Activated CD8-positive, alpha-beta memory T cell treated with anti-CD3 and anti-CD28 coated beads for 4 hours (primary cell): ENCODE data around the gene KLHDC7A.
"Not testable (repeated sequence)": the region's sequence is repeated elsewhere in the genome, so short reads cannot be mapped to it uniquely, and the experiment has no call there.

Experiments
- DNase-seq, 2 donors: peaks; one replicate each; pipeline ENCODE4 v3.0.0-alpha.2; 2020; ENCODE audit warnings: low read depth in 2 of 2

KLHDC7A gene

DNA sequence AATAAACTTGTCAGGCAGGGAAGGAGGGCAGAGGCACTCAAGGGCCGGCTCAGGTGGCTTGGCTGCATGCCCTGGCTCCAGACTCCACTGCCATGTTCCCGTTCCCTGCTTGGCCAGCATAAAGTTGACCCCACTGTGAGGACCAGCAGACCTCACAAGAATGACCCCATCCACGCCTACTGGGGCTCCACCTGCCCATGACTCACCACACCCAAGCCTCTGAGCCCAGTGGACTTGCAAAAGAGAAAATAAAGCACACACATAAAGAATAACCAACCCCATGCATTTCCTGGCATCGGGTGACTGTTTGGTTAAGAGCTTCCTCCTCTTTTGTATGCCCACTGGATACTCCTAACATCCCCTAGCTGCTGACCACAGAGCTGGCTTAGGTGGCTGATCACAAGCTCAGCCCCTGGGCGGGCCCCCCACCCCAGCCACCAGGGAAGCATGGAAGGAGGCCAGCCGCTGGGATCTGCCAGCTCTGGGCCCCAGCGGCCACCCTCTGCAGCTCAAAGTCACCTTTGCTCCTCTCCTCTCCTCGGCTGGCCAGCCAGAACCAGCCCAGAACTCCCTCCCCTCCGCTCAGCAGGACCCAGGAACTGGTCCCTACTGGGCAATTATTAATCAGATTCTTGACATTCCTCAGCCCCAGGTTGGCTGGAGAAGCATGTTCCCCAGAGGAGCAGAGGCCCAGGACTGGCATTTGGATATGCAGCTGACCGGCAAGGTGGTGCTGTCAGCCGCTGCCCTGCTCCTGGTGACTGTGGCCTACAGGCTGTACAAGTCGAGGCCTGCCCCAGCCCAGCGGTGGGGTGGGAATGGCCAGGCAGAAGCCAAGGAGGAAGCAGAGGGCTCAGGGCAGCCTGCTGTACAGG lies at the start of gene KLHDC7A:
TSS of gene KLHDC7A (plus strand) at position 616 of the 875 bp plus-strand sequence. CDS start at position 668, 52 bp downstream.
- DNase-seq, result no peak

DNA sequence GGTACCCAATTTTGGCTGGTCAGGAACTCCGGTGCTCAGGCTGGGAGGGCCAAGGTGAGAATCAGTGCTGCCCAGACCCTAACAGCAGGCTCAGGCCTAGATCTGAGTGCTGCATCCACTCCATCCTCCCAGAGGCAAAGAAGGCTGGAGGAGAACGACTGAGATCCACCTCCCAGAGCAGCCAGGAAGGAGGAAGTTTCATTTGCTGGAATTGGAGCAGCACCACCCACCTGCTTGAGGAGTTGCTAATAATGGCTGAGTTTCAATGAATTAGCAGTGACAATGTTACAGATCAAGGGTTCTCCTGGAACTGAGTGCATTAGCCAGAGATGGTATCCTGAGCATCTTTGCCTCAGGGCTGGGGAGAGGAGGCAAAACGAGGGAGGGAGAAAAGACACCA lies 46.7 kb upstream of the KLHDC7A start:
- DNase-seq, result no peak

DNA sequence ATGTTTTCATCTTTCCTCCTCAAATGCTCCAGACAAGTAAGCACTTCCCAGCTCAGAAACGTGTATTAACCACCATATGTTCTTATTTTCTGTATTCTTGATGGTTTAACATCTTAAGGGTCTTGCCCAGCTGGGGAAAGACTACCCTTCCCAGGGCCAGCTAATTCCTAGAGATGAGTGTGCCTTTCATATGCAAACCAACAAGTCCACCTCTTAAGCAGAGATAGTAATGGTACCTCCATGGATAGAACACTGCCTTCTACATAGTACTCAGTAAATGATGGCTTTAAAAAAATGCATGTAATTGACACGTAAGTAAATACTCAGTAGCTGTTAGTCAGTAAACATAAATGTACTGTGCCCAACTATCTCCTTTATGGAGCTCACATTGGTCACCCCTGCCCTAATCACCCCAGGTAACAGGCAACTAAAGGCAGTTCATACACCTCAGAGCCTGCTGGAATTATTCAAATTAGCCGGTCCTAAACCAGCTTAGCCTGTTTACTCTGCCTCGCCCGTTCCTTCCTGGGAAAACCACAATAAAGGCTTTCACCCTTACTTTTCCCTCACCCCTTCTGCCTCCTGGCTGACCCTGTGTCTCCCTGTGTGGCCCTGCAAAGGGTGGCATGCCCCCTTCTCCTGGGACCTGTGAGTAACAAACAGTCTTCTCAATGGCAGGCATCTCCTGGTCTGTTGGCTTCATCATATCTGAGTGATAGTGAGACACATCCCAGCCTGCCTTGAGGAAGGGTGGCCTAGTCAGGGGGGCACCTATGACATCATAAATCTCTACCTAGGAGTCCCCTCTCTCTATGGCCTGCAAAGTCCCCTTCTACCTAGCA lies 40.1 kb upstream of the KLHDC7A start:
- no peak for DNase-seq

DNA sequence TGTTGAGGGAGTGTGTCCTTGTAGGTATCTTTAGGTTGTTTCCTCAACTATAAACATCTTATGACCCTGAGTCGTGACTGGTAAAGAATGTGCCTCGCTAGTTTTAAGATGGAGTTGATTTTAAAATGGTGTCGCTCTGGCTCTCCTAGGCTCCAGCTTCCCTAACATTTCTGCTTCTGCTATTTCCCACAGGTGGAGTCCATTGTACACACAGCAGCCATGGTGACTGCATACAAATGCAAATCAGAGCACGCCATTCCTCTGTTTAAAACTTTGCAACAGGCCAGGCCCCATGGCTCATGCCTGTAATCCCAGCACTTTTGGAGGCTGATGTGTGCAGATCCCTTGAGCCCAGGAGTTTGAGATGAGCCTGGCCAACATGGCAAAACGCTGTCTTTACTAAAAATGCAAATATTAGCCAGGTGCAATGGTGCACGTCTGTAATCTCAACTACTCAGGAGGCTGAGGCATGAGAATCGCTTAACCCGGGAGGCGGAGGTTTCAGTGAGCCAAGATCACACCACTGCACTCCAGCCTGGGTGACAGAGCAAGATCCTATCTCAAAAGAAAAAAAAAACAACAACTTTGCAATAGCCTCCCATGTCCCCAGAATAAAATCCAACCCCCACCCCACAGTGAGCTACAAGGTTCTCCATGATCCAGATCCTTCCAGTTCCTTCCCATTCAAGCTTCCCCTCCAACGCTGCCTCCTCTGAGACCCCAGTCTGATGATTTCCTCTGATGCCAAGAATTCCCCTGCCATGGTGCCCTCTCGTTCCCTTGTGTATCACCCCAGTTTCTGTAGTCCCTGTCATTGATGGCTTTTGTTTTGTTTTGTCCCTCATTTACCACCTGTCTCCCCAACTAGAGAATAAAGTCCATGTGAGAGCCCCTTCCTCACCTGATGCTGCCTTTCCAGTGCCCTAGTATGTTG lies 36.9 kb upstream of the KLHDC7A start:
- no peak for DNase-seq

DNA sequence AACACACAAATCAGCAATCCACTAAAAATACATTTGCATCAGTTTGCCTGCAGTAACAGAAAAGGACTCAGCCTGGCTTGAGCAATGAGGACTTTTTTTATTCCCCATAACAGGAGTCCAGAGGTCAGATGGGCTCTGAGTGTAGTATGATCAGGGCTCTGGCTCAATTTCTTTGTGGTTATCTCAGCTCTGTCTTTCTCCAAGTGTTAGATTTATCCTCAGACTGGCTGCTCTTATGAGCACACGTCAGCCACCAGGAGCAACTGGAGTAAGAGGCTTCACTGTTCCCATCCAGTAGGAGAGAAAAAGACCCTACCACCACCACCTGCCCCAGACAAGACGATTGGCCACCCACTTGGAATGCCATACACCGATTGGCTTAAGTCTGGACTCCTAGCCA lies 36.2 kb upstream of the KLHDC7A start:
- DNase-seq, result no peak

DNA sequence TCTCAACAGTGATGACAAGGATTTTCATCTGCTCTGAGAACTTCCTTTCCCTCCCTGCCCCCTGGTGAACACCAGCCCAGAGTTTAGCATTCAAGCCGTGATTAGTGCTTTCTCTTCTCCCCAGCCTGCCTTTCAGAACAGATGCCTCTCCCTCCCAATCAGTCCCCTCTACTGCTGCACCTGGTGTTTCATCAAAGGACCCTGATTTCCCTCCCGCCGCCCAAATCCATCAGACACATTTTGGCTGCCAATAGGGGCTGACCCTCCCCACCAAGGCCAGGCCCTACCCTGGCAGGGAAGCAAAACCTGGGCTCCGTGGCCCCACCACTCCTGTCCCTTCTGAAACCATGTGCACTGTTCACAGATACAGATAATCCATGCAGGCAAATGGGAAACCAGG lies 34.0 kb upstream of the KLHDC7A start:
- DNase-seq, result no peak

DNA sequence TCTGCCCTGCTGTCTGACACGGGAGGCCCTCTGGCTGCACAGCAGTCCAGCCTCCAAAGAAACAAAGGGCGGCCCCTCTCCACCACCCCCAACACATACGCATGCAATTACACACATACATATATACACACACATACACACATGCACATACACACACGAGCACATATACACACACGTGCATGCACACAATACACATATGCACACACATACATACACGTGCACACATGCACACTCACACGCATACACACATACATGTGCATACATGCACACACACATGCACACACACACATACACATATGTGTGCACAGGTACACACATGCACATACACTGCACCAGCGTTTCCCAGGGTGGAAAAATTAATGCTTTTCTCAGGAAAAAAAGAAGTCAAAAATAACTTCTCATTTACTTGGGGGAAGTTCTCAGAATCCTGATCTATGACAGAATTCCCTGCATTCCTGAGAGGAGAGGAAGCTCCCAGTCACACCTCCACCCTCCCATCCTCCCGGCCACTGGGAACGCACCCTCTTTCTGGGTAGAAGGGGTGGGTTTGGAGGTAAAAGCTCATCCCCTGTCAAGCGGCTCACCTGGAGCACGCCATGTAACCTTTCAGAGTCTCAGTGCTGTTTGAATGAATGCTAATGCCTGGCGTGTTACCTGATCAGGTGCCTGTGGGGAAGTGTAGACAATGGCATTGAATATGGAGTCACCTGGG lies 33.1 kb upstream of the KLHDC7A start:
- no peak for DNase-seq

DNA sequence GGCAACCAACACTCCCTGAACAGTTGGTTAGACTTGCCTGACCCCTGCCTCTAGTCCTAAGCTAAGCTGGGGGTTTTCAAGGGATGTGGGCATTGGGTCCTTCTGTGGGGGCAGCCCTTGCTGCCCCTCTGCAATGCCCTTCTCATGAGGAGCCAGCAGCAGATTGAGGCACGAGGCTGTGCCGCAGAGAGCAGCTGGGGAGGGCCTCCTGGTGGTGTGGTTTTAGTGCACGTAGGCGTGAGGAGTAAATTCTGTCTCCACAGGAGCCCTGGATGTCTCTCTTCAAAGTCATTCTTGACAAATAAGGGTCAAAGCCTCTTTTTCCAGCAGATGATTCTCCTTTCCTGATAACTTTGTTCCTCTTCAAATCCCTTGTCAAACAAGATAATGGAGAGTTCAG lies 31.8 kb upstream of the KLHDC7A start:
- DNase-seq, result no peak

DNA sequence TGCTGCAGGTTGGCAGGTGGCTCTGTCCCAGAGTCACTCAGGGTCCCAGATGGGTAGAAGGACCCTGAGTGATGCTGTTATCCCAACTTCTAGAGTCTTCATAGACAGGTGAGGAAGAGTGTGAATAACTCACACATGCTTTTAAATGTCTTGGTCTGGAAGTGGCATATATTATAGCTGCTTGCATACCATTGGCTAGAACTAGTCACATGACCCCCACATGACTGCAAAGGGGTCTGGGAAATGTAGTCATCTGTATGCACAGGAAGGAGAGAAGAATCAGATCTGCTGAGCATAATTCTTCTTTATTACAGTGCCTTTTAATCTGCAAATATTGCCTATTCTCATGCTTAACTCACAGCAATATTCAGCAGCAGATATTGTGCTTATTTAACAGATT lies 28.2 kb upstream of the KLHDC7A start:
- DNase-seq, result no peak

DNA sequence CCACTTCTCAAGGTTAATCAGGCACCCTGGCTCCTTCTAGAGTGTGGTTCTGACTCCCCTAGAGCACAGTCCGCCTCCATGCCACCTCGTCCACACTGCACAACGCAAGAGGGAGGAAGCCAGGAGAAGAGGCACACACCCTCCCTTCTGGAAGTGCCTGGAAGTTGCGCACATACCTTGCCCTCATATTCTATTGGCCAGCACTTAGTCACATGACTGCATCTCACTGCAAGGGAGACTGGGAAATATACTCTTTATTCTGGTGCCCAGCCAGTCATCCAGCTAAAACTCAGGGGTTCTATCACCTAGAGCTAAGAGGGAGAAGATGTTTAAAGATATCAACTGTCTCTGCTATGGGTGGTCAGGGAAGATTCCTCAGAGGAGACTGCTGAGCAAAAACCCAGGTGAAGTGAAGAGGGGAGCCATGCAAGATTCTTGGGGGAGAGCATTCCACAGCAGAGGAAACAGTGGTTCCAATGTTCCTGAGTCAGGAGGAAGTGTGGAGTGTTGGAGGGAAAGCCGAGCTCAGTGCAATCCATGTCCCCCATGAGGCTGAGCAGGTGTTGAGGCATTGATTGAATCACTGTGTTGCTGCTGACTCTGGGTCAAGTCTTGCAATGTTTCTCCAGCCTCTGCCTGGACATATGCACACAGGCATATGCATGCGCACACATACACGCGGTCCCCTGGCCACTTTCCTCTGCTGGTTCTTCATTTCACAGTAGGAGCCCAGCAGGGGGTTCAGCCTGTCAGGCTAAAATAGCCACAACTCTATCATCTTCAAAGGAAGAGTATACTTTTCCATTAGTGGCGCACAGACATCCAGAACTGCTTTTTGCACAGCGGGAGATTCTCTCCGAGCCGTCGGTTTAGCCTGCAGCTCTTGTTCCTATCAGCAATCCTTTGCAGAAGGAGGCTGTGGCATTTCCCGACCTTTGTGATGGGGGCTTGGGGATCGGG lies 22.3 kb upstream of the KLHDC7A start:
- DNase-seq, result no peak

DNA sequence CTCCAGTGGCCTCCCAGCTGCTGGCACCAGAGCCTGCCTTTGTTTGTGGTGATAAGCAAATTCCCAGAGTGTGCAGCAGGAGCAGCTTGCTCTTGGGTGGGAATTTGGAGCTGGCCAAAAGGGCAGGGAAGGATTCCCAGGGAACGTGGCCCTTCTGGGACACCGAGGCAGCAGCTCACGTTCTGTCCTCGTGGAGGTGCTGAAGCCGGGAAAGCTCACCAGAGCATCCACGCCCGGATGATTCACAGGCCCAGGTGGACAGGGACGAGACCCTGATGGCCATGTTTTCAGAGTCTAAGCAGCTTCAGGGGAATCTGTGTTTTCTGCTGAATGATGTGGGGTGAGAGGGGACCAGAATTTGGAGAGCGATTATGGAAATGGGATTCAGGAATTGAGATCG lies 19.1 kb upstream of the KLHDC7A start:
- DNase-seq, result no peak

DNA sequence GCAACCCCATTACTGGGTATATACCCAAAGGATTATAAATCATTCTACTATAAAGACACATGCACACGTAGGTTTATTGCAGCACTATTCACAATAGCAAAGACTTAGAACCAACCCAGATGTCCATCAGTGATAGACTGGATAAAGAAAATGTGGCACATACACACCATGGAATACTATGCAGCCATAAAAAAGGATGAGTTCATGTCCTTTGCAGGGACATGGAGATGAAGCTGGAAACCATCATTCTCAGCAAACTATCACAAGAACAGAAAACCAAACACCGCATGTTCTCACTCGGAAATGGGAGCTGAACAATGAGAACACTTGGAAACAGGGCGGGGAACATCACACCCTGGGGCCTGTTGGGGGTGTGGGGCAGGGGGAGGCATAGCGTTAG lies 18.2 kb upstream of the KLHDC7A start:
- not testable (repeated sequence) for DNase-seq

DNA sequence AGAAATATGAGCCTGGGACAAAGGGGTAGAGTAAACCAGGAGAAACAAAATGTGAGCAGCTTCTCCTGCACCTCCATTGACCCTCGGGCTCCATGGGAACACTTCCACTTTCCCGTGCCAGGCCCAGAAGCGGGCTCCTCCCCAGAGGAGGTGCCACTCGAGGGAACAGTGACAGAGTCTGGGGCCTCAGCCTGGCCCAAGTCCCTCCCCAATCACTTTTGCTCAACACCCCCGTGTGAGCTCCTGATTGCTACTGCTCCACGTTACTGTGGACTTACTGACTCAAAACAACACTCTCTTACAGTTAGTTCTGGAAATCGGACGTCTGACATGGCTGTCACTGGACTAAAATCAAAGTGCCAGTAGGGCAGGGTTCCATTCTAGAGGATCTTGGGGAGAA lies 17.7 kb upstream of the KLHDC7A start:
- DNase-seq, result no peak

DNA sequence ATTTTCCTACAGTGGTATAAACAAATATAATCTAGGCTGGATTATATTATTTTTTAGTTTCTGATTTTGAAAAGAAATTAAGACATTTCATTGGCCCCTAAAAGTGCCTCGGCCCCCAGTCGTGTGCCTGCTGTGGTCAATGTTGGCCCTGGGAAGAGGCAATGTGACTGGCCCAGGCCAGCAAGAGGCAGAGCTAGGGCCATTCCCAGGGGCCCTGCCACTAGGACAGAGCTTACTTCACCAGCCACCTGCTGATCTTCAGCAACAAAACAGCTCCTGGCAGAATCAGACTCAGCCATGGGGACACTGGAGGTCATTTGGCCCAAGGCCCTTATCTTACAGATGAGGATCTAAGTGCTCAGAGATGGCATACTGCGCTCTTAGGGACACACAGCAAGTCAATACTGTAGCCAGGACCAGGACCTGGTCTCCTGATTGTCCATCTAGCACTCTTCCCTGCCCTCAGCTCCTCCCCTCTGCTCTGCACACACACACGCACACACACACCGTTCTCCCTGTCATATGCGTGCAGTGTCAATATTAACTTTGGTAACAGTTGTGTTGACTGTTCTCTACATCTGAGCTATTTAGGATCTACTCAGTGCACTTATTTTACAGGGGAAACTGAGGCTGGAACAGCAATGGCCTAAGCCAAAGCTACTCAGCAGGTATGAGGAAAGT lies 16.6 kb upstream of the KLHDC7A start:
- DNase-seq, result no peak

DNA sequence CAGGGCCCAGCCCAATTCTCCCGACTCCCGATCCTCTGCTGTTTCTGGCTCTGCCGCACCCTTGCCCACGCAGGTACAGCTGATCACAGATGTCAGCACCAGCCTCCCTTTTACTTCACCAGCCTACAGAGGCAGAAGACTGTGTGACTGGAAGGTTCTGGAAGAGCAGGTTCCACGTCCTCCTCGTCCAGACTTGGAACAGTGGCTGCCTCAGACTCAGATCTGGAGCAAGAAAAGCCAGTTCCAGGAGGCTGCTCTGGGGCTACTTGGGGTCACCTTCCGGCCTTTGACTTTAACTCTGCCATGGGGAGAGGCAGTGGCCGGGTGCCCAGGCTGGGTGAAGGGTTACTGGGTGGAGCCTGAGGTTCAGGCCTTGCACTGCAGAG lies 16.1 kb upstream of the KLHDC7A start:
- no peak for DNase-seq

DNA sequence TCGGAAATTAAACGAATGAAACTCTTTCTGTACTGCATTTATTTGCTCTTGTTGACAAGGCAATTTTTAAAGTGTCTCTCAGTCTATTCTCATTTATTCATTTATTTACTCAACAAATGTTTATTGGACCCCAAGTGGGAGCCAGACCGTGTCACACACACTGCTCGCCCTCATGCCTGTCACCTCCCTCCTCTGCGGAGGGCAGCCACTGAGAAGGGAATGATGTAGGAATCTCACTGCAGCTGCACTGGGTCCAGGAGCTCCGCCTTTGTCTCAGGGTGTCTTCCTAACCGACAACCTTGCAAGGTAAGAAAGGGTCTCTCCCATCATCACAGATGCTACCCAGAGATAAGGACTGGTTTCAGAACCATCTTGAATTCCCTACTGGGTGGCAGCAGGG lies 14.1 kb upstream of the KLHDC7A start:
- no peak for DNase-seq

DNA sequence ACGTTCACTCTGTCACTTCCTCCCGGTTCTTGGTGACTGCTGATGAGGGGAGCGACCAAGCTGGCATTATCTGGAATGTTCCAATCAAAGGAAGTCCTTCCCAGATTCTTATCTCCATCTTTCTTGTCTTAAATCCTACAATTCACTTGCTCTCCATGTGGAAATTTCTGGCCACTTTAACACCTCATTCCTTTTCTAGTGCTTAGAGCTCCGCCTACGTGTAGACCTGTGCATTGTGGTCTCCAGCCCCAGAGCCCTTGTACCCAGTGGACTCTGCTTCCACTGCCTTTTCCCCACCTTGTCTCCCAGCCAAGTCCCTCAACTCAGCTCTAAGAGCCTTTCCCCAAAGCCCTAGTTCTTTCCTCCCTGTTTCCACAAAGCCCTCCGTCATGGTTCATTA lies 12.2 kb upstream of the KLHDC7A start:
- no peak for DNase-seq

DNA sequence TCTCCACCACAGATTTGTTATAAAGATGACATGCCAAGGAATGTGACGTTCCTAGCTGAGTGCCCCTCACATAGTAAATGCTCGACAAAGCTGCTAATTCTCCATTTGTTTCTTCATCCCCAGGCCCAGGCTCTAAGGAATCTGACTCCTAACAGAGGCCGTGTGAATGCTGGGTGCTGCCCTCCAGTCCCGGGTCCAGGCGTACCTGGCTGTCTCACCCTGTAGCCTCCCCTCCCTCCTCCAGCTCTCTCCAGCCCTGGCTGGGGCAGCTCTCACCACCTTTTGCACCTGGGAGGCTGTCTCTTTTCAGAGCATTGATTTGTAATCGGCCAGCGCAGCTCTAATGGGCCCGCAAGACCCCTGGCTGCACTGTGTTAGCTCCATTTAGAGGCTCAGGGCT lies 11.2 kb upstream of the KLHDC7A start:
- no peak for DNase-seq

DNA sequence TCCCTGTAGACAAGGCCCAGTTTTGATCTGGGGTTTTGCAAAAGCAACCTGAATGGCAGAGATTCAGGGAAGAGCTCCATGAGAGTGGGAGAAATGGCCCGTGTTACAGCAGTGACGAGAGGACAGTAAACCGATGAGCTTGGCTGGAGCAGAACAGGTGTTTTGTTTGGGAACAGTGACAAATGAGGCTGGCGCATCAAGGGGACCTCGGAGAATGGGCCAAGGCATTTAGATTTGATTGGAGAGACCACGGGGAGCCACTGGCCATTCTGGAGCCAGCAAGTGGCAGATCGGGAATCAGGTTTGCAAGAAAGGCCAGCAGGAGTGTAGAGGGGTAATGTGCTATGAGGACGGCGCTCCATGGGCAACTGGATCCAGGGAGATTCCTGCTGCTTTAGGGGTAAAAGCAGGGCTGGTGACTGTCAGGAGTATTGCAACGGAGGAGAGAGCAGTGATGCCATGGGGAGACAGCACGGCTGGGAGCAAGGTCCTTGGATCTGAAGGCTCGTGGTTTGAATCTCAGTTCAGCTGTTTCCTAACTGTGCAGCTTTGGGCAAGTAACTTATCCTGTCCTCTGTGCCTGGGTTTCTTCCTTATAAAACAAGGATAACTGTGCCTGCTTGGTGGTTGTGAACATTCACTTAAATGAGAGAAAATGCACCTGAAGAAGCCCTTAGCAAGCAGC lies 9.9 kb upstream of the KLHDC7A start:
- DNase-seq, result no peak
